HEK293 (cell line): ENCODE data around the gene EGFR.

ENCODE experiments used
- BCL11A ChIP-seq: fragments of 450-650 bp; formaldehyde crosslinking; IDR thresholded peaks from 2 replicates; pipeline ENCODE4 v1.5.1; 2016; ENCODE audit warnings: low read depth, missing biosample characterization, missing genetic modification characterization
- HOXA7 ChIP-seq: sonication (generic); formaldehyde crosslinking; IDR thresholded peaks from 2 replicates; pipeline ENCODE4 v1.8.1; 2022; ENCODE audit warnings: missing genetic modification reagents, borderline replicate concordance
- HOXC10 ChIP-seq: sonication (generic); formaldehyde crosslinking; IDR thresholded peaks from 2 replicates; pipeline ENCODE4 v1.8.1; 2023; ENCODE audit warnings: mild to moderate bottlenecking, missing genetic modification reagents
- IKZF3 ChIP-seq: fragments of 450-650 bp; IDR thresholded peaks from 2 replicates; pipeline ENCODE4 v1.5.0; 2018; ENCODE audit warnings: missing biosample characterization, mild to moderate bottlenecking, missing genetic modification characterization, moderate library complexity
- KLF1 ChIP-seq: fragments of 450-650 bp; formaldehyde crosslinking; IDR thresholded peaks from 2 replicates; pipeline ENCODE4 v1.5.1; 2016; ENCODE audit warnings: missing biosample characterization, missing genetic modification characterization
- MYNN ChIP-seq: fragments of 450-650 bp; formaldehyde crosslinking; IDR thresholded peaks from 2 replicates; pipeline ENCODE4 v1.5.1; 2016; ENCODE audit warnings: missing biosample characterization, missing genetic modification characterization, borderline replicate concordance
- PRDM1 ChIP-seq: fragments of 450-650 bp; formaldehyde crosslinking; IDR thresholded peaks from 2 replicates; pipeline ENCODE4; 2016; ENCODE audit warnings: missing biosample characterization, missing genetic modification characterization
- ZBTB21 ChIP-seq: fragments of 450-650 bp; formaldehyde crosslinking; IDR thresholded peaks from 2 replicates; pipeline ENCODE4 v1.5.1; 2017; ENCODE audit warnings: missing biosample characterization, missing genetic modification characterization
- ZBTB6 ChIP-seq: fragments of 450-650 bp; formaldehyde crosslinking; IDR thresholded peaks from 2 replicates; pipeline ENCODE4 v1.5.1; 2017; ENCODE audit warnings: missing biosample characterization, missing genetic modification characterization
- ZFP3 ChIP-seq: fragments of 450-650 bp; formaldehyde crosslinking; IDR thresholded peaks from 2 replicates; pipeline ENCODE4 v1.5.1; 2016; ENCODE audit warnings: low read depth, missing biosample characterization, missing genetic modification characterization
- ZNF112 ChIP-seq: fragments of 450-650 bp; formaldehyde crosslinking; IDR thresholded peaks from 2 replicates; pipeline ENCODE4 v1.5.0; 2017; ENCODE audit warnings: missing biosample characterization, missing genetic modification characterization
- ZNF114 ChIP-seq: fragments of 450-650 bp; formaldehyde crosslinking; IDR thresholded peaks from 2 replicates; pipeline ENCODE4 v1.5.0; 2017; ENCODE audit warnings: missing biosample characterization, missing genetic modification characterization
- ZNF248 ChIP-seq: fragments of 450-650 bp; formaldehyde crosslinking; IDR thresholded peaks from 2 replicates; pipeline ENCODE4 v1.5.1; 2017; ENCODE audit warnings: missing biosample characterization, missing genetic modification characterization
- ZNF280D ChIP-seq: fragments of 450-650 bp; formaldehyde crosslinking; IDR thresholded peaks from 2 replicates; pipeline ENCODE4 v1.5.1; 2016; ENCODE audit warnings: missing biosample characterization, missing genetic modification characterization
- ZNF398 ChIP-seq: fragments of 450-650 bp; formaldehyde crosslinking; IDR thresholded peaks from 2 replicates; pipeline ENCODE4 v1.5.1; 2017; ENCODE audit warnings: missing biosample characterization, missing genetic modification characterization
- ZNF549 ChIP-seq: fragments of 450-650 bp; IDR thresholded peaks from 2 replicates; pipeline ENCODE4 v1.5.1; 2018; ENCODE audit warnings: missing biosample characterization, missing genetic modification characterization, mild to moderate bottlenecking, inconsistent platforms, moderate library complexity
- ZNF701 ChIP-seq: fragments of 450-650 bp; formaldehyde crosslinking; IDR thresholded peaks from 2 replicates; pipeline ENCODE4 v1.5.1; 2016; ENCODE audit warnings: missing biosample characterization, missing genetic modification characterization
- ZNF704 ChIP-seq: fragments of 450-650 bp; formaldehyde crosslinking; IDR thresholded peaks from 2 replicates; pipeline ENCODE4 v1.5.1; 2016; ENCODE audit warnings: missing biosample characterization, missing genetic modification characterization
- ZNF768 ChIP-seq: fragments of 450-650 bp; formaldehyde crosslinking; IDR thresholded peaks from 2 replicates; pipeline ENCODE4 v1.5.1; 2018; ENCODE audit warnings: missing biosample characterization, mild to moderate bottlenecking, missing genetic modification characterization
- ZNF830 ChIP-seq: fragments of 450-650 bp; IDR thresholded peaks from 2 replicates; pipeline ENCODE4 v1.5.0; 2018; ENCODE audit warnings: missing biosample characterization, missing genetic modification characterization, low read depth, mild to moderate bottlenecking, moderate library complexity
- ZXDB ChIP-seq: fragments of 450-650 bp; formaldehyde crosslinking; IDR thresholded peaks from 2 replicates; pipeline ENCODE4 v1.5.1; 2016; ENCODE audit warnings: missing biosample characterization, missing genetic modification characterization
- TF ChIP-seq, protein P1 (sequence below): fragments of 450-650 bp; formaldehyde crosslinking; IDR thresholded peaks from 2 replicates; pipeline ENCODE4 v1.5.1; 2016; ENCODE audit warnings: missing biosample characterization, missing genetic modification characterization, low read depth
- TF ChIP-seq, protein P2 (sequence below): IDR thresholded peaks from 2 replicates; pipeline ENCODE4 v1.6.1; 2011; ENCODE audit warnings: mild to moderate bottlenecking, low read depth, low read length, borderline replicate concordance
- TF ChIP-seq, protein P3 (sequence below): fragments of 450-650 bp; formaldehyde crosslinking; IDR thresholded peaks from 2 replicates; pipeline ENCODE4 v1.5.1; 2016; ENCODE audit warnings: missing biosample characterization, missing genetic modification characterization
- TF ChIP-seq, protein P4 (sequence below): fragments of 450-650 bp; formaldehyde crosslinking; IDR thresholded peaks from 2 replicates; pipeline ENCODE4 v1.5.1; 2017; ENCODE audit warnings: missing biosample characterization, missing genetic modification characterization

EGFR gene

GRCh38 chr7:55018361-55019190 is at the start of gene EGFR (continued):
- TF ChIP-seq ZNF280D (tag by site-specific recombination) (no peak), HOXA7 (CRISPR knock-in tag) (no peak), ZXDB (tag by site-specific recombination) (no peak), ZFP3 (no peak), MYNN (no peak), ZNF768 (tag by site-specific recombination) (no peak), ZNF704 (tag by site-specific recombination) (no peak), ZNF701 (tag by site-specific recombination) (no peak), ZNF248 (tag by site-specific recombination) (no peak), ZBTB21 (tag by site-specific recombination) (no peak), KLF1 (tag by site-specific recombination) (peak; percentile 53; the same call in 1 of the 2 replicates), ZNF114 (tag by site-specific recombination) (no peak), BCL11A (no peak), PRDM1 (tag by site-specific recombination) (no peak), ZBTB6 (tag by site-specific recombination) (no peak), HOXC10 (CRISPR knock-in tag) (no peak), ZNF549 (tag by site-specific recombination) (no peak), IKZF3 (tag by site-specific recombination) (peak; percentile 20; the same call in 1 of the 2 replicates), ZNF830 (no peak), ZNF112 (tag by site-specific recombination) (no peak), ZNF398 (tag by site-specific recombination) (peak; percentile 69)
- TF ChIP-seq, protein P1, sequence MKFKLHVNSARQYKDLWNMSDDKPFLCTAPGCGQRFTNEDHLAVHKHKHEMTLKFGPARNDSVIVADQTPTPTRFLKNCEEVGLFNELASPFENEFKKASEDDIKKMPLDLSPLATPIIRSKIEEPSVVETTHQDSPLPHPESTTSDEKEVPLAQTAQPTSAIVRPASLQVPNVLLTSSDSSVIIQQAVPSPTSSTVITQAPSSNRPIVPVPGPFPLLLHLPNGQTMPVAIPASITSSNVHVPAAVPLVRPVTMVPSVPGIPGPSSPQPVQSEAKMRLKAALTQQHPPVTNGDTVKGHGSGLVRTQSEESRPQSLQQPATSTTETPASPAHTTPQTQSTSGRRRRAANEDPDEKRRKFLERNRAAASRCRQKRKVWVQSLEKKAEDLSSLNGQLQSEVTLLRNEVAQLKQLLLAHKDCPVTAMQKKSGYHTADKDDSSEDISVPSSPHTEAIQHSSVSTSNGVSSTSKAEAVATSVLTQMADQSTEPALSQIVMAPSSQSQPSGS (tag by site-specific recombination), result no peak
- TF ChIP-seq, protein P2, sequence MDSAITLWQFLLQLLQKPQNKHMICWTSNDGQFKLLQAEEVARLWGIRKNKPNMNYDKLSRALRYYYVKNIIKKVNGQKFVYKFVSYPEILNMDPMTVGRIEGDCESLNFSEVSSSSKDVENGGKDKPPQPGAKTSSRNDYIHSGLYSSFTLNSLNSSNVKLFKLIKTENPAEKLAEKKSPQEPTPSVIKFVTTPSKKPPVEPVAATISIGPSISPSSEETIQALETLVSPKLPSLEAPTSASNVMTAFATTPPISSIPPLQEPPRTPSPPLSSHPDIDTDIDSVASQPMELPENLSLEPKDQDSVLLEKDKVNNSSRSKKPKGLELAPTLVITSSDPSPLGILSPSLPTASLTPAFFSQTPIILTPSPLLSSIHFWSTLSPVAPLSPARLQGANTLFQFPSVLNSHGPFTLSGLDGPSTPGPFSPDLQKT, result no peak
- TF ChIP-seq, protein P3, sequence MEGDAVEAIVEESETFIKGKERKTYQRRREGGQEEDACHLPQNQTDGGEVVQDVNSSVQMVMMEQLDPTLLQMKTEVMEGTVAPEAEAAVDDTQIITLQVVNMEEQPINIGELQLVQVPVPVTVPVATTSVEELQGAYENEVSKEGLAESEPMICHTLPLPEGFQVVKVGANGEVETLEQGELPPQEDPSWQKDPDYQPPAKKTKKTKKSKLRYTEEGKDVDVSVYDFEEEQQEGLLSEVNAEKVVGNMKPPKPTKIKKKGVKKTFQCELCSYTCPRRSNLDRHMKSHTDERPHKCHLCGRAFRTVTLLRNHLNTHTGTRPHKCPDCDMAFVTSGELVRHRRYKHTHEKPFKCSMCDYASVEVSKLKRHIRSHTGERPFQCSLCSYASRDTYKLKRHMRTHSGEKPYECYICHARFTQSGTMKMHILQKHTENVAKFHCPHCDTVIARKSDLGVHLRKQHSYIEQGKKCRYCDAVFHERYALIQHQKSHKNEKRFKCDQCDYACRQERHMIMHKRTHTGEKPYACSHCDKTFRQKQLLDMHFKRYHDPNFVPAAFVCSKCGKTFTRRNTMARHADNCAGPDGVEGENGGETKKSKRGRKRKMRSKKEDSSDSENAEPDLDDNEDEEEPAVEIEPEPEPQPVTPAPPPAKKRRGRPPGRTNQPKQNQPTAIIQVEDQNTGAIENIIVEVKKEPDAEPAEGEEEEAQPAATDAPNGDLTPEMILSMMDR, result no peak
- TF ChIP-seq, protein P4, sequence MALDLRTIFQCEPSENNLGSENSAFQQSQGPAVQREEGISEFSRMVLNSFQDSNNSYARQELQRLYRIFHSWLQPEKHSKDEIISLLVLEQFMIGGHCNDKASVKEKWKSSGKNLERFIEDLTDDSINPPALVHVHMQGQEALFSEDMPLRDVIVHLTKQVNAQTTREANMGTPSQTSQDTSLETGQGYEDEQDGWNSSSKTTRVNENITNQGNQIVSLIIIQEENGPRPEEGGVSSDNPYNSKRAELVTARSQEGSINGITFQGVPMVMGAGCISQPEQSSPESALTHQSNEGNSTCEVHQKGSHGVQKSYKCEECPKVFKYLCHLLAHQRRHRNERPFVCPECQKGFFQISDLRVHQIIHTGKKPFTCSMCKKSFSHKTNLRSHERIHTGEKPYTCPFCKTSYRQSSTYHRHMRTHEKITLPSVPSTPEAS (tag by site-specific recombination), result no peak
